HG02970 (cell line): ENCODE data around the gene KCNK3.

Experiments used
- ATAC-seq: cut with Tn5 transposase; IDR thresholded peaks from one replicate; pipeline ENCODE4 v1.9.1; 2021; ENCODE audit warnings: mild to moderate bottlenecking, moderate library complexity, moderate number of reproducible peaks; ENCODE audit not compliant: unreplicated experiment, low FRiP score

The KCNK3 gene

GRCh38 chr2:26685989-26686839 is 6.3 kb upstream of the KCNK3 start:
- ATAC-seq = no peak

- no peak for ATAC-seq
Observed at GRCh38 chr2:26687328-26687727, 5.2 kb upstream of the KCNK3 start.

- ATAC-seq = no peak
Observed at GRCh38 chr2:26687801-26688200, 4.7 kb upstream of the KCNK3 start.

- no peak for ATAC-seq
Observed at GRCh38 chr2:26691161-26691560, 1.4 kb upstream of the KCNK3 start.

GRCh38 chr2:26691881-26692278 is 642 bp upstream of the KCNK3 start:
- ATAC-seq = no peak

- no peak for ATAC-seq
Observed at GRCh38 chr2:26692897-26693849, 651 bp downstream of the KCNK3 start.

GRCh38 chr2:26694001-26694400 is 1.5 kb downstream of the KCNK3 start:
- ATAC-seq = no peak

GRCh38 chr2:26696351-26696816 is 3.9 kb downstream of the KCNK3 start:
- ATAC-seq = no peak

- no peak for ATAC-seq
Observed at GRCh38 chr2:26697425-26697824, 4.9 kb downstream of the KCNK3 start.

GRCh38 chr2:26699295-26699694 is 6.8 kb downstream of the KCNK3 start:
- ATAC-seq = no peak

GRCh38 chr2:26700078-26700477 is 7.6 kb downstream of the KCNK3 start:
- ATAC-seq = no peak

- no peak for ATAC-seq
Observed at GRCh38 chr2:26701596-26701995, 9.1 kb downstream of the KCNK3 start.

- ATAC-seq = no peak
Observed at GRCh38 chr2:26702025-26702424, 9.5 kb downstream of the KCNK3 start.

GRCh38 chr2:26704441-26704977 is 12.0 kb downstream of the KCNK3 start:
- no peak for ATAC-seq

- no peak for ATAC-seq
Observed at GRCh38 chr2:26705126-26705525, 12.6 kb downstream of the KCNK3 start.

- no peak for ATAC-seq
Observed at GRCh38 chr2:26706093-26706492, 13.6 kb downstream of the KCNK3 start.

- ATAC-seq = no peak
Observed at GRCh38 chr2:26706616-26707473, 14.3 kb downstream of the KCNK3 start.

- no peak for ATAC-seq
Observed at GRCh38 chr2:26707747-26708146, 15.2 kb downstream of the KCNK3 start.

- no peak for ATAC-seq
Observed at GRCh38 chr2:26708457-26708856, 15.9 kb downstream of the KCNK3 start.
